Calu3 (cell line): ENCODE measurements around the gene NRP2. TPM values are rescaled to one million over a fixed set of nuclear protein-coding genes. Genes with fewer than 3 reads are reported as not detected.

ENCODE experiments used
- BruUV-seq: library from RNA; stranded (reverse); fragments of 400-500 nt; replicated peaks from 2 replicates; lab custom pipeline; 2021; lab: Mats Ljungman, UMichigan
- CTCF ChIA-PET: fragments of 300-600 bp; sonication (Branson Sonifier 250); formaldehyde crosslinking; loops from one replicate; lab custom pipeline; 2022; ENCODE audit warnings: antibody characterized with exemption; lab: Charles Lee
- DNase-seq: peaks from one replicate; pipeline ENCODE4 v3.0.0; 2022
- H3K27ac Mint-ChIP-seq: one replicate; pipeline ENCODE4 v1.8.0; 2022; ENCODE audit warnings: mixed read lengths; ENCODE audit not compliant: unreplicated experiment
- H3K27me3 Mint-ChIP-seq: one replicate; pipeline ENCODE4 v1.8.0; 2022; ENCODE audit warnings: mixed read lengths; ENCODE audit not compliant: unreplicated experiment
- H3K36me3 Mint-ChIP-seq: one replicate; pipeline ENCODE4 v1.8.0; 2022; ENCODE audit warnings: mild to moderate bottlenecking, moderate library complexity, mixed read lengths; ENCODE audit not compliant: insufficient read depth, unreplicated experiment
- H3K4me1 Mint-ChIP-seq: one replicate; pipeline ENCODE4 v1.8.0; 2022; ENCODE audit warnings: mild to moderate bottlenecking, low read depth, mixed read lengths; ENCODE audit not compliant: unreplicated experiment
- H3K4me3 Mint-ChIP-seq: one replicate; pipeline ENCODE4 v1.8.0; 2022; ENCODE audit warnings: mild to moderate bottlenecking, low read depth, moderate library complexity, mixed read lengths; ENCODE audit not compliant: unreplicated experiment
- H3K9me3 Mint-ChIP-seq: one replicate; pipeline ENCODE4 v1.8.0; 2022; ENCODE audit warnings: low read depth, mixed read lengths; ENCODE audit not compliant: unreplicated experiment
- intact Hi-C: fragments of 100-400 bp; cut with micrococcal nuclease; formaldehyde crosslinking; loops from one replicate; pipeline ENCODE4 v1.10.0; 2022; ENCODE audit not compliant: unreplicated experiment
- total RNA-seq: library from RNA; stranded (reverse); gene quantifications from 2 replicates; pipeline ENCODE4 v1.2.3, GENCODE V29; 2022
- TF ChIP-seq, protein P1 (sequence below): fragments of 200-600 bp; IDR thresholded peaks from one replicate; pipeline ENCODE4 v1.8.0; 2022; ENCODE audit warnings: antibody characterized with exemption; ENCODE audit not compliant: unreplicated experiment

Gene NRP2
- total RNA-seq, 1 experiment from 2014 or later = 19.9 TPM

DNA sequence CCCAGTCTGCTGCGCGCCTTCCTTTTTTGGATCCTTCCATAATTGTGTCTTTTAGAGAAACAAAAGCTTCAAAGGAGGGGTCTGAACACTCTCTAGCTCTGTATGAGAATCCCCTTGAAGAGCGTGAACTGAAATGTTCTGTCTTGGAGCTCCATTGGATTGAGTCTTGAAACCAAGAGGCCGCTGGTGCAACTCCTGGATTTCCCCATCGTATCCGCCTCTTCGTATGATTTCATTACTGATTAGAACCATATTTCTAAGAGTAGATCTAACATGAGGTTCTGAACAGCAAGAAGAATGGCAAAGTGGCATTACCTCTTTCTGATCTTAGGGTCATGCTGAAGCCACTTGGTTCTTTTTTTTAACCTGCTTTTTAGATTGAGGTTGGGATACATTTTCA is 31.4 kb upstream of the NRP2 start:
- Mint-ChIP-seq H3K36me3 (no peaks in the 10 kb centered on the region), H3K27ac (no peak overlapping the region), H3K9me3 (no peaks in the 10 kb centered on the region), H3K4me1 (peaks cover 10% of the 10 kb centered on the region), H3K4me3 (no peak overlapping the region), H3K27me3 (peaks cover 11% of the 10 kb centered on the region)
- TF ChIP-seq, protein P1, sequence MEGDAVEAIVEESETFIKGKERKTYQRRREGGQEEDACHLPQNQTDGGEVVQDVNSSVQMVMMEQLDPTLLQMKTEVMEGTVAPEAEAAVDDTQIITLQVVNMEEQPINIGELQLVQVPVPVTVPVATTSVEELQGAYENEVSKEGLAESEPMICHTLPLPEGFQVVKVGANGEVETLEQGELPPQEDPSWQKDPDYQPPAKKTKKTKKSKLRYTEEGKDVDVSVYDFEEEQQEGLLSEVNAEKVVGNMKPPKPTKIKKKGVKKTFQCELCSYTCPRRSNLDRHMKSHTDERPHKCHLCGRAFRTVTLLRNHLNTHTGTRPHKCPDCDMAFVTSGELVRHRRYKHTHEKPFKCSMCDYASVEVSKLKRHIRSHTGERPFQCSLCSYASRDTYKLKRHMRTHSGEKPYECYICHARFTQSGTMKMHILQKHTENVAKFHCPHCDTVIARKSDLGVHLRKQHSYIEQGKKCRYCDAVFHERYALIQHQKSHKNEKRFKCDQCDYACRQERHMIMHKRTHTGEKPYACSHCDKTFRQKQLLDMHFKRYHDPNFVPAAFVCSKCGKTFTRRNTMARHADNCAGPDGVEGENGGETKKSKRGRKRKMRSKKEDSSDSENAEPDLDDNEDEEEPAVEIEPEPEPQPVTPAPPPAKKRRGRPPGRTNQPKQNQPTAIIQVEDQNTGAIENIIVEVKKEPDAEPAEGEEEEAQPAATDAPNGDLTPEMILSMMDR = no peak
- intact Hi-C loops = no loop called here
- no TSS peak for BruUV-seq
- DNase-seq = no peak
- CTCF ChIA-PET = no interaction called here

DNA sequence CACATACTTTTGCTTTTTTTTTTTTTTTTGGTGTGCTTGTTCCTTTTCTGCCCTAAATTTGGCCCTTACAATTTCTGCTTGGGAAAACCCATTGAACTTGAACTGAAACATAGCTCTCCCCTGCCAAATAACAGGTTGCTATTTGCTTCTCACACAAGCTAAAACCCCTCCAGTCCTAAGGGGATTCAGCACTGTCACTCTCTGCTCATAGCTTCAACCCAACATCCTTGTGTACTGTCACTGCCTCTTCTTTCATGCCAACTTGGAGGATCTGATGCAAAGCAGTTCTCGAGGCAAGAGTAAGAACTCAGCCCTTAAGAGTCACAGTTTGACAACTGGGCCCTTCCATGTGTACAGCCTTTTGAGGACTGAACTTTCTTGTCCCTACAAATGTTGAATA is 30.6 kb upstream of the NRP2 start:
- CTCF ChIA-PET = no interaction called here
- Mint-ChIP-seq H3K27me3 (peaks cover 12% of the 10 kb centered on the region), H3K27ac (no peak overlapping the region), H3K4me3 (no peak overlapping the region), H3K36me3 (no peaks in the 10 kb centered on the region), H3K9me3 (no peaks in the 10 kb centered on the region), H3K4me1 (peaks cover 5% of the 10 kb centered on the region)
- intact Hi-C loops = no loop called here
- DNase-seq = no peak
- TF ChIP-seq, protein P1 = no peak
- no TSS peak for BruUV-seq

DNA sequence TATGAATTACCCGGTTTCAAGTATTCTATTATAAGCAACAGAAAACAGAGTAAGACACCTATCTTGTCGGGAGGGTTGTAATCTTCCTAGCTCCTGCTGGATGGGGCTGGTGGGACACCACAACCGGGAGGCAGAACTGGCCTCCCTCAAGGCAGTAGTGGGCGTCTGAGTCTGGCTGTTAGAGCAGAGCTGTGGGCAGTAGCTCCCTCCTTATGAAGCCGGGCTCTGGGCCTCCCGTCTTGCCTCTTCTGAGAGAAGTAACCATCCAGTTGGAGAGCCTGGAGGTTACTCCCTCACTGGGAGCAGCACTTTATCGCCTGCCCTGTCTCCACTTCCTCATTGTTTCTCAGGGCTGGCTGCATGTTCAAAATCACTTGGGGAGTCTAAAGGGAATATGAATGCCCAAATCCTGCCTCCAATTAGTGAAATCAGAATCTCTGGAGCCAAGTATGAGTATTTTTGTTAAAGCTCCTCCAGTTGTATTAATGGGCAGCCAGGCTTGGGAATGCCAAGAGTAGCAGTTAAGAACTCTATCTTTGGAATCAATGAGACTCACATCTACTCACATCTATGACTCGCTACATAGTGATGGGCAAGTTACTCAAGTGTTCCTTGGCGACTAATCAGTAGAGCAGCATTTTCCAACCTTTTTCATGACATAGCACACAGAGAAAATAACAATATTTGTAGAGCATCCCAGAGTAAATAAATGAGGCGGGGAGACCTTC is 27.3 kb upstream of the NRP2 start:
- DNase-seq = no peak
- TF ChIP-seq, protein P1 = no peak
- Mint-ChIP-seq H3K36me3 (no peaks in the 10 kb centered on the region), H3K27ac (no peak overlapping the region), H3K4me1 (no peaks in the 10 kb centered on the region), H3K9me3 (no peaks in the 10 kb centered on the region), H3K27me3 (peaks cover 22% of the 10 kb centered on the region), H3K4me3 (no peak overlapping the region)
- intact Hi-C loops = no loop called here
- CTCF ChIA-PET = no interaction called here
- no TSS peak for BruUV-seq

DNA sequence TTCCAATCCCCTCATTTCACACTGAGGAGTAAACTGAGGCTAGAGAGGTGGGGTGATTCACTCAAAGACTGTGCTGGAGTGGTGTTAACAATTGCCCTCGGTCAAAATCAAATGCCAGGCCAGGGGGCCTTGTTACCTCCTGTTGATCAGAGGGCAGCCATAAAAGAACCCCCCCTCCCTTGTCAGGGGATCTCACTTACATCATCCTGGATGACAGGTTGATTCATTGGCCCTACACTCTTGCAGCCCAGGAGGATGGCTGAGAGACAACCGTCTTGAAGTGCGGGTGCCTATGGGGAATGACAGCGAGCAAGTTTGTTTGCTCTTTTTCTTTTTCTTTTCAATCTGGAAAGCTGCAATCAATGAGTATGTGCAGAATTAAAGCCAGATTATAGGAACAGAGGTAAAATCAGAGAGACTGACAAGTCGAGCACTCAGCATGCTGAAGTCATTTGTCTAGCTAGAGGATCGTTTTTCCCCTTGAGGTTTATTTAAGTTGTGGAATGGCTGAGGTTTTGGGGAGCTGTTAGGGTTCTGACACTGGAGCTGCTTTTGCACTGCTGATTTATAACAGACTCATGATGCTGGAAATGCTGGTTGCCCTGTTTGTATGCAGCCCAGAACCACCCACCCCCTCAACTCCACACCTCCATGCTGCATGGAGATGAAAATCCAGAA is 26.4 kb upstream of the NRP2 start:
- TF ChIP-seq, protein P1 = no peak
- H3K27ac Mint-ChIP-seq = no peak overlapping the region
- H3K27me3 Mint-ChIP-seq = peaks cover 30% of the 10 kb centered on the region
- no peak overlapping the region for H3K4me3 Mint-ChIP-seq
- intact Hi-C loops = no loop called here
- DNase-seq = no peak
- H3K4me1 Mint-ChIP-seq = no peaks in the 10 kb centered on the region
- H3K36me3 Mint-ChIP-seq = no peaks in the 10 kb centered on the region
- no peaks in the 10 kb centered on the region for H3K9me3 Mint-ChIP-seq
- CTCF ChIA-PET = interaction anchor here (0.6 kb wide), 1 partner anchor 15 kb away, joined by 3 read pairs; no protein-coding TSS in a partner anchor
- no TSS peak for BruUV-seq
